ENCODE measurements around the gene CCDC13.

CCDC13 gene

DNA sequence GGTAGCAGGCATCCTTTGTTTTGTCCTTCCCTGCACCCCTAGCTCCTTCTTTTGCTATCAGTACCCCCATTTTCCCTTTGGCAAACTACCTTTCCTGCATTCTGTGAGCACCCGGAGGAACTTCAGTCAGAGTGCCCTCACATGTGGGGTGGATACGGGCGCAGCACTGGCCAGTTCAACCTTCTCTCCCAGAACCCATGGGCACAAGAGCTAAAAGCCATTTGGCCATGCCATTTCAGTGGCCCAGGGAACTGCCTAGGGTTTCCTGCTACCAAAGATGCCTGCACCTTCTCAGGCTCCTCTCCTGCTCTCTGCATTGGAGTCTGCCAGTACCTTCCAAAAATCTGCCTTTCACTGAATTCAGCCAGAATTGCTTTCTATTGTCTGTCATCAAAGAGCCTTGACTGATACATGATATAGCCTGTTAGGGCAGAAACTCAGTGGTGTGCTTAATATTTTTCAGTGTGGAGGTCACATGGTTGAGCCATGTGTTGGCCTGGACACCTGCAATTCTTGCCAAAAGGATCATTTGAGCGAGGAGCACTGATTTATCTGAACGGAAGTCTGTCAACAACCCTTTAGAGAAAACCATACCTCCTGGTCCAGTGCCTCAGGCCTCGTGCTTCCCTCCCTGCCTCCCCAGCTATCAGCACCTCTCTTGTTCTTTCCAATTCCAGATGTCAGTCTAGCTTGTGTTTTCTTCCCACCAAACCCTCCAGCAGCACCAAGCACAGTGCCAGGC is 43.5 kb downstream of the CCDC13 start:
- no peak overlapping the region for H3K4me3 ChIP-seq (ENCODE audit: low read length)
- TF ChIP-seq, protein P1, sequence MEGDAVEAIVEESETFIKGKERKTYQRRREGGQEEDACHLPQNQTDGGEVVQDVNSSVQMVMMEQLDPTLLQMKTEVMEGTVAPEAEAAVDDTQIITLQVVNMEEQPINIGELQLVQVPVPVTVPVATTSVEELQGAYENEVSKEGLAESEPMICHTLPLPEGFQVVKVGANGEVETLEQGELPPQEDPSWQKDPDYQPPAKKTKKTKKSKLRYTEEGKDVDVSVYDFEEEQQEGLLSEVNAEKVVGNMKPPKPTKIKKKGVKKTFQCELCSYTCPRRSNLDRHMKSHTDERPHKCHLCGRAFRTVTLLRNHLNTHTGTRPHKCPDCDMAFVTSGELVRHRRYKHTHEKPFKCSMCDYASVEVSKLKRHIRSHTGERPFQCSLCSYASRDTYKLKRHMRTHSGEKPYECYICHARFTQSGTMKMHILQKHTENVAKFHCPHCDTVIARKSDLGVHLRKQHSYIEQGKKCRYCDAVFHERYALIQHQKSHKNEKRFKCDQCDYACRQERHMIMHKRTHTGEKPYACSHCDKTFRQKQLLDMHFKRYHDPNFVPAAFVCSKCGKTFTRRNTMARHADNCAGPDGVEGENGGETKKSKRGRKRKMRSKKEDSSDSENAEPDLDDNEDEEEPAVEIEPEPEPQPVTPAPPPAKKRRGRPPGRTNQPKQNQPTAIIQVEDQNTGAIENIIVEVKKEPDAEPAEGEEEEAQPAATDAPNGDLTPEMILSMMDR (conservative IDR thresholded peaks at IDR 0.05; ENCODE audit: low read length), result no peak
- no peak for DNase-seq (ENCODE audit: low read depth)

DNA sequence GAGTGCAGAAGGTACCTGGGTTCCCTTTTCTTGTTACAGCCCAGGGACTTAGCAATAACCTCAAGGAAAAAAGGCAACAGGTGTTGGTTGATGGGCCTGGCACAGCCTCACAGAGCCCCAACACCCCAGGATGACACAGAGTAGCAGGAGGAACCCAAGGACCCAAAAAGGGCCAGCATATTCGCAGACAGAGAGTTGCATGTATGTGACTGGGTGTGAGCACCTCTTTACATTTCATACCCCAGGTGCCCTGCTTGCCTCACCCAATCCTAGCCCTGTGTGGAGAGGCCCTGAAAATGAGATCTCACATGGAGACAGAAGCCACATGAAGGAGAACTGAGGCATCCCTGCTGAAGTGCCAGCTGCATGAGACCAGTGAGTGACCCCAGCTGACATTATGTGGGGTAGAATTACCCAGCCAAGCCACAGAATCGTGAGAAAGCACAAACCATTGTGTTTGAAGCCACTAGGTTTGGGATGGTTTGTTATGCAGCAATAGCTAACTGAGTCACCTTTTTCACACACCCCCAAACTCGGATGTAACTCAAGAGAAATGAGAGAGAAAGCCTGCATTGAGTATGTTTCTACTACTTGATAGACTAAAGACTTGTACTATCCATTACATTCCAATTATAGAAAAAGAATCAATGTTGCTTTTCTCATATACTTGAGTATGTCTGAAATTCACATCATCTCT is 44.2 kb downstream of the CCDC13 start:
- TF ChIP-seq, protein P1 (conservative IDR thresholded peaks at IDR 0.05; ENCODE audit: low read length), result no peak
- DNase-seq (ENCODE audit: low read depth), result no peak
- no peak overlapping the region for H3K4me3 ChIP-seq (ENCODE audit: low read length)

DNA sequence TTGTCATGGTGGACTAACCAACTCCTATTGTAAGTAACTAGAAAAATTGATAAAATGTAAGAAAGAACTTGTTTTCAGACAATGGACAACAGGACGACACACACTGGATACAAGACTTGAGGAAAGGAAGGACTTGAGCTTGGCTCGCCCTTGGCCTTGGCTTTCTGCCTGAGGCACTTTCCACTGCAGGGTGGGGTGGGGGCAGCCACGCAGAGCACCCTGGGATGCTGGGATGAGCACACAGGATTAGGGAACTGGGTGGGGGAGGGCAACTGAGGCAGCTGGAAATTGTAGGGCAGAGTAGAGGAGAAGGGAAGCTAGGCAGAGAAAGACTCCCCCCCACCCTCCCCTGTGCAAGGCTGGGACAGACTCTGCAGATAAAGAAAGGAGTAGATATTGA is 45.0 kb downstream of the CCDC13 start:
- TF ChIP-seq, protein P1 (conservative IDR thresholded peaks at IDR 0.05; ENCODE audit: low read length), result no peak
- no peak for DNase-seq (ENCODE audit: low read depth)
- no peak overlapping the region for H3K4me3 ChIP-seq (ENCODE audit: low read length)

DNA sequence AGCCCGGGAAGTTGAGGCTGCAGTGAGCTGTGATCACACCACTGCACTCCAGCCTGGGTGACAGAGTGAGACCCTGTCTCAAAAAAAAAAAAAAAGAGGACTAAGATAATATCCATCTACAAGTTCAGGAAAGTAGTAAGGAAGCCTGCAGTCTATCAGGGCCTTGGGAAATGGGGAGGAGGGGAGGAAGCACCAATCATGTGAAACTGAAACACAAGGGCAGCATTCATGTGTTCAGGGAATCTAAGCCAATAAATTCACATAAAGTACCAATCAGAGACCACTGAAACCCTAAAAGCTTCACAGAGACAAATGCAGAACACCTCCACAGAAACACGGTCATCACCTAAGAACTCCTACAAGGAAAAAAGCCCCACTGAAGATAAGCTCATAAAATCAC is 47.6 kb downstream of the CCDC13 start:
- DNase-seq (ENCODE audit: low read depth), result no peak
- TF ChIP-seq, protein P1 (conservative IDR thresholded peaks at IDR 0.05; ENCODE audit: low read length), result no peak
- no peak overlapping the region for H3K4me3 ChIP-seq (ENCODE audit: low read length)

DNA sequence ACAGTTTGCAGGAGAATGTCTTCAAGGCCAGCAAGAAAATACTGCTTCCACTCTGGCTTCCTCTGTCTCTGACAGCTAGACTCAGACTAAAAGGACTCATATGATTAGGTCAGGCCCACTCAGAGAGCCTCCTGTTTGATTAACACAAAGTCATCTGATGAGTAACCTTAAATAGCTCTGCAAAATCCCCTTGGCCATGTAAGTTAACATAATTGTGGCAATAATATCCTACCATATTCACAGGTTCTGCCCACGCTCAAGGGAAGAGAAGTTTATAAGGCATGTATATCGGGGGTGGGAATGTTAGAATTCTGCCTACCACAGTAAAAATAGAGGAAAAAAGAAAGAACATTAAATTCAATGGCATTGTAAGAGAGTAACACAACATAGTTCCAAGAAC is 49.8 kb downstream of the CCDC13 start:
- H3K4me3 ChIP-seq (ENCODE audit: low read length), result no peak overlapping the region
- TF ChIP-seq, protein P1 (conservative IDR thresholded peaks at IDR 0.05; ENCODE audit: low read length), result no peak
- DNase-seq (ENCODE audit: low read depth), result no peak

All from AG10803 (cell line).